ENCODE data around the gene SYNJ1.
"Not testable (repeated sequence)": the region's sequence is repeated elsewhere in the genome, so short reads cannot be mapped to it uniquely, and the experiment has no call there.

SYNJ1 gene

DNA sequence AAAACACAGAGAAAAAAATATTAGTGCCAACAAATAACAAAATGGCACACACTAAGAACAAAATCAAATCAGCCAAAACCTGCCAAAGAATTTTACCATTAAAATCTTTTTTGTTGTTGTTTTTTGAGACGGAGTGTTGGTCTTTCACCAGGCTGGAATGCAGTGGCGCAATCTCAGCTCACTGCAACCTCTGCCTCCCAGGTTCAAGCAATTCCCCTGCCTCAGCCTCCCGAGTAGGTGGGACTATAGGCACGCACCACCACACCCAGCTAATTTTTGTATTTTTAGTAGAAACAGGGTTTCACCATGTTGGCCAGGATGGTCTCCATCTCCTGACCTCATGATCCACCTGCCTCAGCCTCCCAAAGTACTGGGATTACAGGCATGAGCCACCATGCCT is 8.3 kb upstream of the SYNJ1 start:
- not testable (repeated sequence) for DNase-seq (ENCODE audit: low read depth)

DNA sequence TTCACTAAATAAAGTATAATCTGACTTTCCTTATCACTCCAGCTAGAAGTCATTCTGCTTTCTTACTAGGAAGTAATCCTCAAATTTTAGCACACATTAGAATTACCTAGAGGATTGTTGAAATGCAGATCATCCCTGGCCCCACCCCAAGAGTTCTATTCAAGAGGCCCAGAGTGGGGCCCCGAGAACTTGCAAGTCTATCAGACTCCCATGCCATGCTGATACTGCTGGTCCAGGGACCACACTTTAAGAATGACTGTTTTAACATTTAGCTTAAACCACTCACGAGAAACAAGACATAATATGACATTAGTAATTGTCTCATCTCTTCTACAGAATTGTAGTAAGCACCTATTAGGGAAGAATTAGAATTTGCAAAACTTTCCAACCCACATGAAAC is 7.7 kb upstream of the SYNJ1 start:
- DNase-seq (ENCODE audit: low read depth), result no peak

DNA sequence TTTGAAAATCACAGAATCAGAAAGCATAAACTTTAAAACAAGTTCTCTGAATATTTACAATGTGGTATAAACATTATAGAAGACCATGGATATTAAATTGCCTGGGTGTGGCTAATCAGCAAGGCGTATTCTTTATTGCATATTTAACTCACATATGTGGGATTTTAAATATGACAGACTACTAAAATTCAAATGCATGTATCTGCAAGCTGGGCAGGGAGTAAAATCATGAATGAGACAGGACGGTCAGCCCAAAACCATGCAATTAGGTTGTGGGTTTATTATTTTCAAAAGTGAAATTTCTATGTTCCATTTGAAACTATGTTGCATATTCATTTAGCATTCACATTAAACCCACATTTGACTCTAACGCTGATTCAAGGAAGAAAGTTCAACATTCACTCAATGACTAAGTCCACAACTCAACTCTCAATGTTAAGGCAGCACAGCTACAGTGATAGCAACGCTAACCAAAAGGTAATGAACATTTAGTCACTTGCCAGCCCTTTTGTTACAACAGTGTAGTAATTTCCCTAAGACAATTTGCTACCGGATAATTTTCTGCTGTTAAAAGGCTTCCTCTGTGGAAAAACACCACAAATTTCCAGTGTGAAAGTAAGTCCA is 6.3 kb upstream of the SYNJ1 start:
- no peak for DNase-seq (ENCODE audit: low read depth)

DNA sequence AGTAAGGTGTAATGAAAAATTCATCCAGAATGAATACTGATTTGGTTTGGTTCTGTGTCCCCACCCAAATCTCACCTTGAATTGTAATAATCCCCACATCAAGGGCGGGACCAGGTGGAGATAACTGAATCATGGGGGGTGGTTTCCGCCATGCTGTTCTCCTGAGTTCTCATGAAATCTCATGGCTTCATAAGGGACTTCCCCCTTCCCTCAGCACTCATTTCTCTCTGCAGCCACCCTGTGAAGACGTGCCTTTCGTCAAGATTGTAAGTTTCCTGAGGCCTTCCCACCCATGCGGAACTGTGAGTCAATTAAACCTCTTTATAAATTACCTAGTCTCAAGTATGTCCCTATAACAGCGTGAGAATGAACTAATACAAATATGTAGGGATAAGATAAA is 5.5 kb upstream of the SYNJ1 start:
- no peak for DNase-seq (ENCODE audit: low read depth)

DNA sequence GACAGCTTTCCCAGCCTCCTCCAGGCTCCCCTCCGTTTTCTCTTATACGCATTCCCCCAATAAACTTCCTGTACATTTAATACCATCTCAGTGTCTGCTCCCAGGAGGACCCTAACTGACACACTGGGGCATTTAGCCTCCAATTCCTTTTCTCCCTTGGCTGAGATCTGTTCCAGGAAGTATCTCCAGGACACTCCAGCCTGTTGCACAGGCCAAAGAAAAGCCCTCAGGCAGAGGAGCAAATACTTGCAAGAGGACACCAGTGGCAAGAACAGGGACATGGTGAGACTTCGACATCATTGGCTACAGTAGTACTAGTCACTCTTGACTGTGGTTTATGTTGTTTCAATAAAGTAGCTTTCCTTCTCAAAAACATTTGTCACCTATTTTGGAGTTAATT is 4.7 kb upstream of the SYNJ1 start:
- DNase-seq (ENCODE audit: low read depth), result no peak

DNA sequence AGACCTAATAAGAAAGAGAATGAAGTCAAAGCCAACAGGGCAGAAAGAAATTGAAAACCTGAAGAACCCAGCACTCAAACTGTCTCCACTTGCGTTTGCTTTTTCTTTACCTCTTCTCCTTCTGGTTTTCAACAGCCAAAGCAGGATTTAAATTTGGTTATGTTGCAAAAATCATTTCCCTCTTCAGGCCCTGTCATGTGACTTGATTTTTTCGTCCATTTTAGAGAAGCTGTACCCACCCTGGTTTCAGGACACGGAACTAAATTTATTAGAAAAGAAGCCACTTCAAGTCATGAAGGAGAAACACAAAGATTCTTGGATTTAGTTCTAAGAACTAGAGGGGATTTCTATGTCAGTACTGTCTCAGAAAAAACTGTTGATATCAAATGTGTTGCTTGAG is 1.0 kb upstream of the SYNJ1 start:
- DNase-seq (ENCODE audit: low read depth), result no peak

DNA sequence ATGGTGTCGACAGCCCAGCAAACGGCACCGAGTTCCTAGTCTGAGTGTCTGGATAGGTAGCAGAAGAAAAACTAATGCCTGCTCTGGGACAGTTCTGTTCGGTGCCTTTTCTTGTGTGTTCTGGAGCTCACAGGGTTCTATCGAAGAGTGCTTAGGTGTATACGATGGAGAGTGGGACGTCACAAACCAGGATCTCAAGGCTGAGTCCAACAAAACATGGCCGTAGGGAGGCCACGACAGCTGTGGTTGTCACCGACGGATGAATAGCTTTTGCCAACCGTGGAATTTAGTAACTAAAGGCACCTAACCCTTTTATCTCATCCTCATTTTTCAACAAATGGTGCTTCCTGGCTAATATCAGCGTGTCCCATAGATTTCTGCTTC is 635 bp upstream of the SYNJ1 start:
- DNase-seq (ENCODE audit: low read depth), result no peak

DNA sequence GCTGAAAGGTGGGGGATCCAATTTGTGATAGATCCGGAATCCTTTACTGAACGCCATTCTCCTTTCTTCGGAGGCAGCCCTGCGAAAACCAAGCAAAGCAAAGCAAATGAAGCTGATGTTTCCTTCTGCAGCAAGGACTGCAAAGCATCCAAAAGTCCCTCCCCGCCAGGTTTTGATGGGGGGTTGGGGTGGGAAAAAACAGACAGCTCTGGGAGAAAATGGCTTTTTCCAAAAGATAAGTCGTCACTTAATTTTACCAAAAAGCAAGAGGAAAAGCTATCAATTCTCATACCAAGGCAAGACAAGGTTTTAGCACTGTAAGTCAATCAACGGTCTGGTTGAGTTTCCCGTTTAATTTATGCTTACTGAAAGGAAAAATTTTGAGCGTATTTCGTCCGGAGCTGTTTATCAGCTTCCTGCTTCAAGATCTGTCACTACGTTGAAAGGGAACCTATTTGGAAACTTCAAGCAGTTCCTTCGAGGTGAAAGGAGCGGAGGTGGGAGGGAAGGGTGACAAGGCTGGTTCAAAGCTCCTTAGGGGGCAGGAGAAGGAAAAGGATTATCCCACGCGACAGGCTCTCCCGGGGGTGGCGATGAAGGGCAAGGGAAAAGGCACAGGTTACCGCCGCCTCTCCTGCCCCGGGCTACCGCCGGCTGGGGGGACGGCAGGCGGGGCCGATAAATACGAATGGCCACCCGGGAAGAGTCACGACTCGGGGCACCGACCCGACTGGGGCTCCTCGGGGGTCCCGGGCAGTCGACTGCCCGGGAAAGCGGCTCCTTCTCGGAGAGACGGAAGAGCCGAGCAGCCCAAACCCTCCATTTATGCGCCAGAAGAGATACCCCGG is 750 bp downstream of the SYNJ1 start:
- DNase-seq (ENCODE audit: low read depth), result no peak

DNA sequence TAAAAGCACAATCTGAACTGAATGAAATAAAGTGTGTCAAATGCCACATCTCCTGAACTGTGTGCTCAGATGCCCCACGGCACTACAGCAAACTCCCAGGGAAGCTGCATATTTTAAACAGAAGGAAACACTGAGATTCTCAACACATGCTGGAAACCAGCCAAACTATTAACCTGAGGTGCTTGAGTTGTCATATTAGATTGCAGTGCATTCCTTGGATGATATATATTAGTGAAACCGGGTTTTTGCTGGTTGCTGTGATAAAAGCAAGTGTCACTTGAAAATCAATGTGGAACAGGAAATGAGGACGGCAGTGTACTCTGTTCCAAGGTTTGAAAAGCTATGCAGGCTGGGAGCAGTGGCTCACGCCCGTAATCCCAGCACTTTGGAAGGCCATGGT is 8.7 kb downstream of the SYNJ1 start:
- no peak for DNase-seq (ENCODE audit: low read depth)

DNA sequence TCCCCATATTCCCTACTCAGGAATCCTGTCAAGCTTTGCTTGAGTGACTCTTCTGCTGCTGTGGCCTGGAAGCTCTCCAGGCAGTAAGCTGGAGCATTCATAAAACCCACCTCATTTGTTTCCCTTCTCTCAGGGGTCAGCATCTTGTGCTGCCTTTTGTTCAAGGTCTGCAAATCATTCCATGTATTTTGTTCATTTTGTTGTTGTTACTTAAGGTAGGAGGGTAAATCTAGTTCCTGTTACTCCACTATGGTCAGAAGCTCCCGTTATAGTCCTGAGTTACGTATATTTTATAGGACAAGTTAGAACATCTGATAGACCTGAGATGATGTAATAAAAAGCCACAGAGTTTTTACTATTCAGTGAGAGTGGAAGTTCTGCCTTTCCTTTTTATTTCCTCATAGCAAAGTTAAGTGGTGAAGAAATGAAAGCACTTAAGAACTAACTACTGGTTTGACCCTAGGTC is 9.9 kb downstream of the SYNJ1 start:
- no peak for DNase-seq (ENCODE audit: low read depth)

DNA sequence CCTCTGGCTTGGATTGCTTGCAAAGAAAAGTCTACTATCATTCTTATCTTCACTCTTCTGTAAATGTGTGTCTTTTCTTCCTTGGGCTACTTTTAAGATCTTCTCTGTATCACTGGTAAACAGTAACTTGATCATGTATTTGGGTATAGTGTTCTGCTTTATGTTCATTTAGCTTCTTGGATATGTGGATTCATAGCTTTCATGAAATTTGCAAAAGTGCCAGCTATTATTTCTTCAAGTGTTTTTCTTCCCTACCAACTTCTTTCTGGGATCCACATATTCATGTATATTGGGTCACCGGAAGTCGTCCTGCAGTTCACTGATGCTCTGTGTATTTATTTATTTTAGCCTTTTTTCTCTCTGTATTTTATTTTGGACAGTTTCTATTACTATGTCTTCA is 11.3 kb downstream of the SYNJ1 start:
- DNase-seq (ENCODE audit: low read depth), result no peak

DNA sequence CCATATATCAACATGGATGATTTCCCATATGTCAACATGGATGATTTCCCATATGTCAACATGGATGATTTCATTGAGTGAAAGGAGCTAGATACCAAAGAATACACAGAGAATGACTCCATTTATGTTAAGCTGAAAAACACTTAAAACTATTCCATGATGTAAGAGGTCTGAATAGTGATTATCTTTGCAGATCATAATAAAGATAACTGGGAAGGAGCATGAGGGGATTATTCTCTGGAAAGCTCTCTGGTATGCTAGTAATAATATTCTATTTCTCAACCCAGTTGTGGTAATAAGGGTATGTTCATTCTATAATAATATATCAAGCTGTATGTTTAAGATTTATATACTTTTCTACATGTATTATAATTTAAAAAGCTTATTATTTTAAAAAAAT is 14.1 kb downstream of the SYNJ1 start:
- DNase-seq (ENCODE audit: low read depth), result no peak

DNA sequence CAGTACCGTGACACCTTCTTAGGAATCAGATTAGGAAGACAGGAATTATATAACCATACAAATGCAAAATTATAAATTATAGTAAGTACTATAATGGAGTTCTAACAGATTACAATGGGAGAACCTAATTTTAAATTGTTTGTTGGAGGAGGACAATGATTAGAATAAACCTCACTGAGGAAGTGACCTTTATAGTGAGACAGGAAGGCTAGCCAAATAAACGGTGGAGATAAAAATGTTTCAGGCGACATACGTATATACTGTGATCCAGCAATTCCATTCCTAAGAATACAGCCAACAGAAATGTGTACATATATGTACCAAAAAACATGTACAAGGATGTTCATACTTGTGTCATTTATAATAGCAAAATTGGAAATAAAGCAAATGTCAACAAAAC is 15.2 kb downstream of the SYNJ1 start:
- DNase-seq (ENCODE audit: low read depth), result no peak

DNA sequence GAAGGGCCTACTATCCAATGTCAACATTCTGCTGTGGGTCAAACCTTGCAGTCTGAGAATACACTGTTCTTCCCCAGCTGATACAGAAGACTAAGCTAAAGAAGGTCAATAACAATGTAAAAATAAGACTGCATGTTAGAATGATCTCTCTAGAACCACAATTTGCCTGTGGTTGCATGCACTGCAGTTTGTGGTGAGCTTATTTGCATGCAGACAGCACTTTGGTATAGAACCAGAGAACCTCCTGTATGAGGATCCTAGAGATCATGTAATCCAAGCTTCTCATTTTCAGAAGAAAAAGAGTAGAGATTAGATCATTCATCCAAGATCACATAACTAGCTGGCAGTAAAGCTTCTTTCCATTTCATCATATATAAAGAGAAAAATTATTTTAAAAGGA is 15.8 kb downstream of the SYNJ1 start:
- DNase-seq (ENCODE audit: low read depth), result no peak

DNA sequence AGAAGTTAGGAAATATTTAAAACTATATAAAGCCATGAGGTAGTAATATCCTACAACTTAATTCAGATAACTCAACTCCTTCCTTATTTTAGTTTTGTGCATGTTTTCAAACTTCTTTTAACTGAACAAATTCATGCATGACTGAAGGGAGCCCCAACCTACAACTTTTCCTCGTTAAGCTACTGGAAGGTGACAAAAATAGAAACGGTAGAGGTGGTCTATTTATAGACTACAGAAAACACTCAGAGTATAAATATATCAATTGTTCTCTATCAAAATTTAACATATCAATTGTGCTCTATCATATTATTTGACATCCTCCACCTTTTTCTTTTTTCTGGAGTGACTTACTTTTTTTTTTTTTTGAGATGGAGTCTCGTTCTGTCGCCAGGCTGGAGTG is 16.8 kb downstream of the SYNJ1 start:
- DNase-seq (ENCODE audit: low read depth), result no peak

DNA sequence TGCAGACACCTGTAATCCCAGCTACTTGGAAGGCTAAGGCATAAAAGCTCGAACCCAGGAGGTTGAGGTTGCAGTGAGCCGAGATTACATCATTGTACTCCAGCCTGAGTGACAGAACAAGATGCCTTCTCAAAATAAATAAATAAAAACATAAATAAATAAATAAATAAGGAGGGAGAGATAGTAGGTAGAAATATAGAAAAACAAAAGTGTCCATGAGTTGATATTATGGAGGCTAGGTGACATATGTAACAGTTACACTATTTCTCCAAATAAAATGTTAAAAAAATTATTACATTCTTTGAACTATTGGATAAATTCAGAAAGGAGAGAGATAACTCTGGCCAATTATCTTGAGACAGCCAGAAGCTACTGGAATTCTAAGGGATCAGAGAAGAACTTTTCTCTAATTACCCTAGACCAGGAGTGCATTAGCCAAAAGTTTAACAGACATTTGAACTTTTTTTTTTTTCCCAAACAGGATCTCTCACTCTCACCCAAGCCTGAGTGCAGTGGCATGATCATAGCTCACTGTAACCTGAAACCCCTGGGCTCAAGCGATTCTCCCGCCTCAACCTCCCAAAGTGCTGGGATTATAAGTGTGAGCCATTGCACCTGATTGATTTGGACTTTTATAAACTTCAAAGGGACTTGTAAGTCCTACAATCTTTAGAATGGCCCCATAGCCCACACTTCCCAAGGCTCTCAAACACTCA is 17.6 kb downstream of the SYNJ1 start:
- DNase-seq (ENCODE audit: low read depth), result no peak

DNA sequence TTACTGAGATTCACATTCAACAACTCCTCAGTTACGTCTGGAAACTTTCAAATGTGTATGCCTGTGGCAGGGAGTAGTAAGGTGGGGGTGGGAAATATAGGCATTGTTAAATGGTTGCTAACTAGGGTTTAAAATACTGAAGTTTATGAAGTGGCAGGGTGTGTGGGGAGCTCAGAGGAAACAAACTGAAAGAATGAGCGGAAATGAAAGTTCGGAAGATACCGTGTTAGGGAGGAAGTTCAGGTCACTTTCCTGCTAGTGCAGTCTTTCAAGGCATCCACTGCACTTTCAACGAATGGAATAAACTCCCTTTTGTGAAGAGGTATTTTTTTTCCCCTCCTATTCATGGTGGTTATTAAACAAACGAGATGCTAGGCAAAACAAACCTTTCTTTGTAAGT is 19.7 kb downstream of the SYNJ1 start:
- DNase-seq (ENCODE audit: low read depth), result no peak

DNA sequence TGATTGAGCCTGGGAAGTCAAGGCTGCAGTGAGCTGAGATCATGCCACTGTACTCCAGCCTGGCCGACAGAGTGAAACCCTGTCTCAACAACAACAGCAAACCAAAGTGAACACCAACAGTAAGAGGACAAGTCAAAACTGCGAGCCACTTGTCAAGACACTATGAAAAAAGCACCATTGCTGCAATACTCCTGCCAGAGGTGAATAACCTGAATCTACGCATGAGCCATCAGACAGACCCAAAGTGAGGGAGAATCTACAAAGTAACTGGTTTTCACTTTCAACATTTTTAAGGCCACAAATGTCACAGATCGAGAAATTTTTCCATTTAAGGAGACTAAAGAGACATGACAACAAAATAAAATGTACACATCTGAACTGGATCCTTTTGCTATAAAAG is 21.9 kb downstream of the SYNJ1 start:
- DNase-seq (ENCODE audit: low read depth), result no peak

DNA sequence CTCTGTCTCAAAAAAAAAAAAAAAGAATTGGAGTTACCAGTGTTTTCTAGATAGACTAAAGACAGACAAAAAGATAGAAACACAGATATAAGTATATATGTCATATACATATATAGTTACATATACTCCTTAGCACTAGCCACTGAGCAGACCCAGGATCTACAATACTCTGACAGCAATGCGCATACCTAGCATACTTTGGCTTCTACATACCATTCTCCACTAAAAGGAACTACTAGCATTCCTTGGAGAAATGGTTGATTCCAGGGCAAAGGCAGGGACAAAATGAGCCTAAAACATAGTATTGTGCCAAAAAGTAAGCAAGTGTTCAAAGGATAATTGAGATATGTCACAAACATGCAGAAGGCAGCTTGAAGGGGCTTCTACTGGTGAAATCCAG is 22.7 kb downstream of the SYNJ1 start:
- DNase-seq (ENCODE audit: low read depth), result no peak

DNA sequence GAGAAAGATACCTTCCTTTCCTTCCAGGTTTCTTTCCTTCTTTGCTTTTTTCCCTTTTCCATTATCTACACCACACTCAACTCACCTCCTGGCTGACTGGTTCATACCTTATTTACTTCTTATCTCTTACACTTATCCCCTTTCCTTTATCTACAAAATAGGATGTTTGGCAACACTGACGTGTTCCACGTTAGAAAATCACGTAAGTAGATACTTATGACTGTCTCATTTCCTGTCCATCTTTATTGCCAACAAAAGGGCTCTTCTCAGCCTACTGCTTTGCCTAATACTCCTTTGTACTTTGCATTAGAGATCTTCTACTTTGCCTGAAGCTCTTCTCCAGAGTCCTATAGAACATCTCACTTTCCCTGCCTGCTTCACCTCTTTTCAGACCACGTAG is 25.1 kb downstream of the SYNJ1 start:
- peak; percentile 33 for DNase-seq (ENCODE audit: low read depth)

DNA sequence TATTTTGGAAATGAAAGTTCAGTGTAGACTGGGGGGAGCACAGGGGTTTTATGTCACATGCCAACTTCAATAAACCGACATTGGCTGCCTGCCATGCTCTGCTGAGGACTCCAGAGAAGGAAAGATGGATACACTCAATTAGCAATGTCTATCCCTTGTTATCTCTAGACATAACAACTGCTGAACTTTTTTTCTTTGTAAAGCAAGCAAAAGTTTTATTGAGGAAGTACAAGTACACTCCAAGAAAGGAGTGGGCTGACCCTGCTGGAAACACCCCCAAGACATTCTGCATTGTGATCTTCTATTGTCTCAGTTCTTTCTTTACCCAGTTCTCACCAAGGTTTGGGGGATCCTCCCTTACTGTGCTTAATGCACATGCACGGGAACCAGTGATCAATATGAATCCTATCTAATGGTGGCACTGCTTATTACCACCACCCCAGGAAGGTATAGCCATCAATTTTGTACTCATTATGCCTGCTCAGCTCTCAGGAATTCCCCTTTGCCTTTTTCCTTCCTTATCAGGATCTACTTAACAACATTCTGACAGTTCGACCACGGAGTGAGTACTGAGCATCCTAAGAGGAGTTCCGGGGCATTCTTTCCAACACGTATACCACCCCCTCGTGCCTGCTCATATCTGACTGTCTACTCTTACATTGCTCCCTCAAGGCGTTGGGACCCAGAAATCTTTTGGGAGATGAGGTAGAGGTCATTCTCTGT is 28.7 kb downstream of the SYNJ1 start:
- DNase-seq (ENCODE audit: low read depth), result no peak

DNA sequence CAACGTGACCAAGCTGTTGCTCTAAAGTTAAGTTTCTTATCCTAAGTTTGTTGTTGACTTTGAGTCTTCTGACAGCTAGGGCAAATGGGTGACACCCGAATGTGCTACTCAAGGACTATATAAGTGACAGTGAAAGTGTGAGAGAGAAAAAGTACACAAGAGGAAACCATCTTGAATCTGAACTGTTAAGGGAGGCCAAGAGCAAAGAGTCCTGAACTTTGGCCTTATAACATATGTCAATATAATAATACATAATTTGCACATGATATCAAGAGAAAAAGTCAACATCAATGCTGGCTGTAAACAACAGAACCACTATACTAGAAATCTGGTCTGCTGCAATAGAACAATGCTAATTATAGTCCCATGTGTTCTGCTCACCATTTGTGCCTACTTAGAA is 29.5 kb downstream of the SYNJ1 start:
- no peak for DNase-seq (ENCODE audit: low read depth)

DNA sequence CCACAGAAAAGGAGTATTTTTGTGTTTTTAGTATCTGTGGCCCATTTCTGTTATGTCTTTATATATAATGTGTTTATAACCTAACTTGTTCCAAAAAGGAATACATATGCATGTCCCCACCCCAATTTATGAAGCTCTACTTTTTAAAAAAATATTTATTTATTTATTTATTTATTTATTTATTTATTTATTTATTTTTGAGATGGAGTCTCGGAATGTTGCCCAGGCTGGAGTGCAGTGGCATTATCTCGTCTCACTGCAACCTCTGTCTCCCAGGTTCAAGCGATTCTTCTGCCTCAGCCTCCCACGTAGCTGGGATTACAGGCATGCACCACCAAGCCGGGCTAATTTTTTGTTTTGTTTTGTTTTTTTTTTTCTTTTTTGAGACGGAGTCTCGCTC is 32.3 kb downstream of the SYNJ1 start:
- not testable (repeated sequence) for DNase-seq (ENCODE audit: low read depth)

Measured in HS-5 (cell line).